Hematopoietic multipotent progenitor cell treated with erythropoietin and hydrocortisone succinate and interleukin-3 and kit ligand, for 4 days (in vitro differentiated cells): Measurements from ENCODE around the gene NDEL1.

Experiments used
- DNase-seq: peaks from one replicate; pipeline ENCODE4 v3.0.0-alpha.2; 2015

The NDEL1 gene

GRCh38 chr17:8506145-8506544 lies 70.5 kb downstream of the NDEL1 start:
- DNase-seq = no peak

GRCh38 chr17:8514801-8515200 lies 79.1 kb downstream of the NDEL1 start:
- no peak for DNase-seq
